MM.1S (cell line): Measurements from ENCODE around the gene DKK1.

Experiments
- DNase-seq: peaks from one replicate; pipeline ENCODE4 v3.0.0-alpha.2; 2015
- H2AFZ ChIP-seq: fragments of 300-600 bp; sonication (generic); 2 replicates; pipeline ENCODE4 v1.6.0; 2016; ENCODE audit warnings: antibody characterized with exemption, low read length
- H3F3A ChIP-seq: fragments of 300-600 bp; sonication (generic); 2 replicates; pipeline ENCODE4 v1.6.1; 2016; ENCODE audit warnings: mild to moderate bottlenecking, antibody characterized with exemption, low read length, moderate library complexity, mixed read lengths; ENCODE audit not compliant: insufficient read depth
- H3K27ac ChIP-seq: fragments of 300-600 bp; sonication (generic); 2 replicates; pipeline ENCODE4 v1.5.1; 2016; ENCODE audit warnings: mild to moderate bottlenecking, low read length
- H3K27me3 ChIP-seq: fragments of 300-600 bp; sonication (generic); replicated peaks from 2 replicates; pipeline ENCODE4 v1.6.0; 2016; ENCODE audit warnings: low read length; ENCODE audit not compliant: insufficient read depth
- H3K36me3 ChIP-seq: fragments of 300-600 bp; sonication (generic); replicated peaks from 2 replicates; pipeline ENCODE4 v1.6.1; 2016; ENCODE audit warnings: mild to moderate bottlenecking, low read length, mixed read lengths; ENCODE audit not compliant: insufficient read depth
- H3K4me1 ChIP-seq: fragments of 300-600 bp; sonication (generic); 2 replicates; pipeline ENCODE4 v1.6.1; 2016; ENCODE audit warnings: low read length, mixed read lengths
- H3K4me2 ChIP-seq: fragments of 300-600 bp; sonication (generic); 2 replicates; pipeline ENCODE4 v1.6.0; 2016; ENCODE audit warnings: low read depth, low read length
- H3K4me3 ChIP-seq: fragments of 300-600 bp; sonication (generic); 2 replicates; pipeline ENCODE4 v1.5.1; 2016; ENCODE audit warnings: low read length, mixed read lengths
- H3K79me2 ChIP-seq: fragments of 300-600 bp; sonication (generic); 2 replicates; pipeline ENCODE4 v1.6.1; 2016; ENCODE audit warnings: mixed run types, low read length, mixed read lengths
- H3K9ac ChIP-seq: fragments of 300-600 bp; sonication (generic); 2 replicates; pipeline ENCODE4 v1.6.1; 2016; ENCODE audit warnings: low read length, mixed read lengths
- H3K9me2 ChIP-seq: fragments of 300-600 bp; sonication (generic); replicated peaks from 2 replicates; pipeline ENCODE4 v1.6.1; 2016; ENCODE audit warnings: mild to moderate bottlenecking, low read length, mixed read lengths; ENCODE audit not compliant: insufficient read depth
- H3K9me3 ChIP-seq: fragments of 300-600 bp; sonication (generic); replicated peaks from 2 replicates; pipeline ENCODE4 v1.6.1; 2016; ENCODE audit warnings: mild to moderate bottlenecking, low read length, mixed read lengths; ENCODE audit not compliant: insufficient read depth
- H4K20me1 ChIP-seq: fragments of 300-600 bp; sonication (generic); 2 replicates; pipeline ENCODE4 v1.6.1; 2016; ENCODE audit warnings: mild to moderate bottlenecking, low read length, moderate library complexity, mixed read lengths; ENCODE audit not compliant: insufficient read depth
- CTCF ChIP-seq: fragments of 300-600 bp; sonication (generic); IDR thresholded peaks from 2 replicates; pipeline ENCODE4 v1.5.1; 2016; ENCODE audit warnings: antibody characterized with exemption, low read length, mixed read lengths
- EZH2 ChIP-seq: fragments of 300-600 bp; sonication (generic); optimal IDR thresholded peaks from 2 replicates; pipeline ENCODE3; 2017; ENCODE audit warnings: low read depth, mild to moderate bottlenecking, antibody characterized with exemption, low read length, mixed read lengths
- EZH2phosphoT487 ChIP-seq: fragments of 300-600 bp; sonication (generic); IDR thresholded peaks from 2 replicates; pipeline ENCODE4 v1.6.1; 2018; ENCODE audit warnings: antibody characterized with exemption, low read length

The DKK1 gene, protein sequence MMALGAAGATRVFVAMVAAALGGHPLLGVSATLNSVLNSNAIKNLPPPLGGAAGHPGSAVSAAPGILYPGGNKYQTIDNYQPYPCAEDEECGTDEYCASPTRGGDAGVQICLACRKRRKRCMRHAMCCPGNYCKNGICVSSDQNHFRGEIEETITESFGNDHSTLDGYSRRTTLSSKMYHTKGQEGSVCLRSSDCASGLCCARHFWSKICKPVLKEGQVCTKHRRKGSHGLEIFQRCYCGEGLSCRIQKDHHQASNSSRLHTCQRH

GRCh38 chr10:52313933-52314821, at the start of gene DKK1:
DKK1 (plus strand) TSS chr10:52314281; CDS start chr10:52314435, 154 bp downstream.
- peaks cover 5% of the 10 kb centered on the region for H3F3A ChIP-seq
- peaks cover 5% of the 10 kb centered on the region; the same call in 1 of the 2 replicates for H3K27me3 ChIP-seq
- H3K9me3 ChIP-seq = no peaks in the 10 kb centered on the region
- no peaks in the 10 kb centered on the region for H3K36me3 ChIP-seq
- DNase-seq = peak; percentile 85
- no peaks in the 10 kb centered on the region for H4K20me1 ChIP-seq
- H3K4me1 ChIP-seq = peaks cover 3% of the 10 kb centered on the region; the same call in 1 of the 2 replicates
- peak within 1 kb of the TSS; percentile 79 for H3K4me3 ChIP-seq
- TF ChIP-seq CTCF (peak; percentile 95), EZH2phosphoT487 (no peak)
- H3K9ac ChIP-seq = peak within 1 kb of the TSS; percentile 49
- no peaks in the 10 kb centered on the region for H3K79me2 ChIP-seq
- peak within 1 kb of the TSS; percentile 58; the same call in 1 of the 2 replicates for H3K27ac ChIP-seq
- peak within 1 kb of the TSS; percentile 96 for H3K4me2 ChIP-seq
- H2AFZ ChIP-seq = peak within 1 kb of the TSS; percentile 96
- no peaks in the 10 kb centered on the region for H3K9me2 ChIP-seq

DNA sequence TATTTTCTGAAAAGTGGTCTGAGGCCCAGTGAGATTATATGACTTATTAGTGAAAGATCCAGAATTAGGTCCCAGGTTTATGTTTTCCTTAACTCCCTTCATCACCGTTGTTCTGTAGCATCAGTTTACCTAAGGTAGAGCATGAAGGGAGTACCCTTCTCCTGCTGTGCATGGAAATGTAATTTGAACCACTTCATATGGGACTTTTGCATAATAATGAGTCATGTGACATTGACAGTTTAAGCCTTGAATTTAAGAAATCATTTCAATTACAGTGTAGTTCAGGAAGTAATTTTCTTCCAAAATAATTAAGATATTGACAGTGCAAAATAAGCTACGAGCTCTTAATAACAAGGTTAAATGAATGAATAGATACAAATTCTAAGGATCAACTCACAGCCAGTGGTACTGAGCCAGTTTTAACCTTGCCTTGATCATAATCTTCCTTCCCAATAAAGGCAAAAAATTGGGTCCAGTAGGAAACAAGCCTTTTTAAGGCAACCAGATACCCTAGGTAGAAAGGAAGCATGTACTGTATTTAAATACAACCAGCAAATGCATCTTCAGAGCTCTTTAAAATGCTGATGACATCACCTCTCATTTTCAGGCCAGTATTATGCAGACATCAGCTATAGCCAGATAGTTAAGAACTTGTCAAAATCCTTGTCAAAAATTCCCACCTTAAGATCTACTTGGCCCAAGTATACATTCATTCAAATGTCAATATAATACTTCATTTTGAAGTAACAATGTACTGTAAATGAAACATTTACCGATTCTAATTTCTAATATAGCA, 48.8 kb upstream of the DKK1 start:
- Histone ChIP-seq H3K4me3 (no peak overlapping the region), H3K79me2 (no peaks in the 10 kb centered on the region), H3K27ac (no peak overlapping the region), H3K36me3 (no peaks in the 10 kb centered on the region), H4K20me1 (no peaks in the 10 kb centered on the region), H3K27me3 (no peaks in the 10 kb centered on the region), H2AFZ (no peak overlapping the region), H3K4me2 (no peak overlapping the region), H3F3A (no peaks in the 10 kb centered on the region), H3K9me2 (no peaks in the 10 kb centered on the region), H3K4me1 (no peaks in the 10 kb centered on the region), H3K9me3 (no peaks in the 10 kb centered on the region), H3K9ac (no peak overlapping the region)
- no peak for DNase-seq
- TF ChIP-seq EZH2 = no peak
- TF ChIP-seq EZH2phosphoT487 = no peak
- no peak for TF ChIP-seq CTCF

DNA sequence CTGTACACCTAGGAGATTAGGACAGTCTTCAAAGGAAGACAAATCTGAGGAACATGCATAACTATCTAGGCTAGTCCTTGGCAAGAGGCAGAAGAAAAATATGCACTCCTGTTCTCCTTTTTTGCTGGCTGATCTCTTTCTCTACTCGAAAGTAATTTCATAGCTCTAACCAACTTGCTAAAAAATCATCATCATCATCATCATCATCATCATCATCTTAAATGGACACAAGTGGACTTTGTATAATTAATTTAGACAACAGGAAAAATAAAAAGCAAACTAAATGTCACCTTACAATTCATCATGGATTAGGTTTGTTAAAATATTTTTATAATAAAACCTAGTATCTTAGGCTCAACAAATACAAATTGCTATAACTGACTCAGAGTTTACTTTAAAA, 47.2 kb upstream of the DKK1 start:
- TF ChIP-seq EZH2phosphoT487 (no peak), EZH2 (no peak), CTCF (no peak)
- H3K79me2 ChIP-seq = no peaks in the 10 kb centered on the region

More for the DNA sequence above, 47.2 kb upstream of the DKK1 start:
- Histone ChIP-seq H3K4me1 (no peaks in the 10 kb centered on the region), H3K27ac (no peak overlapping the region), H3K9me2 (no peaks in the 10 kb centered on the region), H3K9me3 (no peaks in the 10 kb centered on the region), H3K4me3 (no peak overlapping the region), H3K36me3 (no peaks in the 10 kb centered on the region), H3K4me2 (no peak overlapping the region), H2AFZ (no peak overlapping the region), H4K20me1 (no peaks in the 10 kb centered on the region), H3F3A (no peaks in the 10 kb centered on the region), H3K27me3 (no peaks in the 10 kb centered on the region), H3K9ac (no peak overlapping the region)
- no peak for DNase-seq
